ENCODE measurements around the gene ZNF431. TPM values are rescaled to one million over a fixed set of nuclear protein-coding genes. Genes with fewer than 3 reads are reported as not detected.

Gene ZNF431
- total and polyA plus RNA-seq, 2 of the 8 experiments (the other 6 are each of a cell fraction or from before 2014, with no cell fraction given): 6.7 to 43.2 TPM

- TF ChIP-seq USF2 (IDR thresholded peaks at IDR 0.05; ENCODE audit: low read length) (no peak), ATF2 (IDR thresholded peaks at IDR 0.05; ENCODE audit: low read length) (no peak), SP1 (IDR thresholded peaks at IDR 0.05; ENCODE audit: low read depth, low read length) (no peak), SIX5 (IDR thresholded peaks at IDR 0.05; ENCODE audit: low read depth, low read length) (no peak), KDM1A (IDR thresholded peaks at IDR 0.05; ENCODE audit: borderline replicate concordance, low read length) (no peak), GTF2F1 (IDR thresholded peaks at IDR 0.05; ENCODE audit: borderline replicate concordance, low read depth, low read length) (no peak)
These were observed 9.6 kb downstream of the ZNF431 start (continued) for GRCh38 chr19:21151460-21151859.
